Vagina (tissue), 2 donors: Measurements from ENCODE around the gene TTC39B.

Source experiments
- POLR2A ChIP-seq, 2 donors: fragments of 450-650 bp; IDR thresholded peaks; one replicate each; pipeline ENCODE4 v1.6.1; 2017; ENCODE audit warnings: antibody characterized with exemption in 2 of 2, mild to moderate bottlenecking in 2 of 2, moderate library complexity in 2 of 2
- POLR2AphosphoS5 ChIP-seq, 2 donors: sonication (generic); formaldehyde crosslinking; IDR thresholded peaks; one replicate each; pipeline ENCODE4 v1.9.0; 2017; ENCODE audit warnings: antibody characterized with exemption in 2 of 2, mild to moderate bottlenecking in 2 of 2, low read depth in 1 of 2; ENCODE audit not compliant: insufficient read depth in 1 of 2
- TF ChIP-seq, protein P1 (sequence below), 3 experiments: fragments of 450-650 bp in 2 of 3; fragments of 200-600 bp in 1 of 3; sonication (generic) in 1 of 3; IDR thresholded peaks; one replicate each; pipeline ENCODE4 v1.5.1; 2017 to 2019; ENCODE audit warnings: antibody characterized with exemption in 3 of 3, mild to moderate bottlenecking in 2 of 3, moderate library complexity in 2 of 3

- TF ChIP-seq, protein P1, sequence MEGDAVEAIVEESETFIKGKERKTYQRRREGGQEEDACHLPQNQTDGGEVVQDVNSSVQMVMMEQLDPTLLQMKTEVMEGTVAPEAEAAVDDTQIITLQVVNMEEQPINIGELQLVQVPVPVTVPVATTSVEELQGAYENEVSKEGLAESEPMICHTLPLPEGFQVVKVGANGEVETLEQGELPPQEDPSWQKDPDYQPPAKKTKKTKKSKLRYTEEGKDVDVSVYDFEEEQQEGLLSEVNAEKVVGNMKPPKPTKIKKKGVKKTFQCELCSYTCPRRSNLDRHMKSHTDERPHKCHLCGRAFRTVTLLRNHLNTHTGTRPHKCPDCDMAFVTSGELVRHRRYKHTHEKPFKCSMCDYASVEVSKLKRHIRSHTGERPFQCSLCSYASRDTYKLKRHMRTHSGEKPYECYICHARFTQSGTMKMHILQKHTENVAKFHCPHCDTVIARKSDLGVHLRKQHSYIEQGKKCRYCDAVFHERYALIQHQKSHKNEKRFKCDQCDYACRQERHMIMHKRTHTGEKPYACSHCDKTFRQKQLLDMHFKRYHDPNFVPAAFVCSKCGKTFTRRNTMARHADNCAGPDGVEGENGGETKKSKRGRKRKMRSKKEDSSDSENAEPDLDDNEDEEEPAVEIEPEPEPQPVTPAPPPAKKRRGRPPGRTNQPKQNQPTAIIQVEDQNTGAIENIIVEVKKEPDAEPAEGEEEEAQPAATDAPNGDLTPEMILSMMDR (IDR thresholded peaks at IDR 0.05) = no peak
- TF ChIP-seq POLR2AphosphoS5 (IDR thresholded peaks at IDR 0.05; ENCODE audit: insufficient read depth in 1 of 2, low read depth in 1 of 2) (no peak), POLR2A (IDR thresholded peaks at IDR 0.05) (no peak)
Observed at GRCh38 chr9:15328946-15329345, 21.9 kb upstream of the TTC39B start.
